ENCODE results near the gene EPB41. TPM values are rescaled to one million over a fixed set of nuclear protein-coding genes. Genes with fewer than 3 reads are reported as not detected.
A peak's percentile ranks its signal among the peaks of the same experiment; 100 is the strongest.
"Not testable (repeated sequence)": the region's sequence is repeated elsewhere in the genome, so short reads cannot be mapped to it uniquely, and the experiment has no call there.

The EPB41 gene
- total and polyA plus RNA-seq, 4 donors: 10.7 to 189 (median 38.1) TPM

DNA sequence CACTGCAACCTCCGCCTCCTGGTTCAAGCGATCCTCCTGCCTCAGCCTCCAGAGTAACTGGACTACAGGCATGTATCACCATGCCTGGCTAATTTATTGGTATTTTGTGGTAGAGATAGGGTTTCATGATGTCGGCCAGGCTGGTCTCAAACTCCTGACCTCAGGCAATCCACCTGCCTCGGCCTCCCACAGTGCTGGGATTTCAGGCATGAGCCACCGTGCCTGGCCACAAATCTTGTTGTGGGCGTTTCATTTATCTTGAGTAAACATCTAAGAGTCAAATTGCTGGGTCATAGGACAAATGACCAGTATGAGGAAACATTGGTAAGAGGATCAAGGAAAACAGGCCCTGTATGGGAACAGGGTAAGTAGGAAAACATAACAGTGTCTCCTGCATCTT lies 191.5 kb downstream of the EPB41 start:
- H3K36me3 ChIP-seq (ENCODE audit: control insufficient read depth in 4 of 4, insufficient read depth in 3 of 4, low read depth in 1 of 4, low read length in 3 of 4): peaks cover 0 to 16% (median 7%) of the 10 kb centered on the region in 4 donors
- 56% methylated on average over 6 of the region's 6 CpGs for WGBS
- no peaks in the 10 kb centered on the region for H3K27me3 ChIP-seq (ENCODE audit: control insufficient read depth in 4 of 4, insufficient read depth in 4 of 4, low read length in 3 of 4)
- peak overlapping the region; percentile 70 to 80 for H3K27ac ChIP-seq (ENCODE audit: low read depth in 1 of 2, low read length in 2 of 2)
- H3K4me3 ChIP-seq (ENCODE audit: low read depth in 1 of 3, low read length in 3 of 3): no peak overlapping the region
- peaks cover 0 to 3% (median 3%) of the 10 kb centered on the region in 4 donors for H3K4me1 ChIP-seq (ENCODE audit: control insufficient read depth in 4 of 4, insufficient read depth in 4 of 4, low read length in 3 of 4)
- H3K9ac ChIP-seq (ENCODE audit: low read depth in 1 of 2, low read length in 2 of 2): no peak overlapping the region
- TF ChIP-seq HNF4G (IDR thresholded peaks at IDR 0.05) (no peak), FOXA1 (IDR thresholded peaks at IDR 0.05) (peak; percentile 94), RXRA (IDR thresholded peaks at IDR 0.05) (peak; percentile 86 to 90), EGR1 (IDR thresholded peaks at IDR 0.05; ENCODE audit: low read depth in 2 of 2) (peak in 1 of 2 donors; percentile 43), YY1 (IDR thresholded peaks at IDR 0.05) (peak; percentile 61), GABPA (IDR thresholded peaks at IDR 0.05 in 1 of 2, conservative IDR thresholded peaks at IDR 0.05 in 1 of 2) (peak in 1 of 2 donors; percentile 29), HNF4A (conservative IDR thresholded peaks at IDR 0.05) (peak; percentile 85 to 91), RAD21 (IDR thresholded peaks at IDR 0.05) (peak; percentile 51 to 56), SP1 (IDR thresholded peaks at IDR 0.05) (peak; percentile 83), JUND (IDR thresholded peaks at IDR 0.05) (peak in 1 of 2 donors; percentile 72), FOXA2 (IDR thresholded peaks at IDR 0.05) (peak; percentile 98), NR2F2 (IDR thresholded peaks at IDR 0.05) (no peak), TAF1 (conservative IDR thresholded peaks at IDR 0.05) (no peak)
- TF ChIP-seq, protein P1, sequence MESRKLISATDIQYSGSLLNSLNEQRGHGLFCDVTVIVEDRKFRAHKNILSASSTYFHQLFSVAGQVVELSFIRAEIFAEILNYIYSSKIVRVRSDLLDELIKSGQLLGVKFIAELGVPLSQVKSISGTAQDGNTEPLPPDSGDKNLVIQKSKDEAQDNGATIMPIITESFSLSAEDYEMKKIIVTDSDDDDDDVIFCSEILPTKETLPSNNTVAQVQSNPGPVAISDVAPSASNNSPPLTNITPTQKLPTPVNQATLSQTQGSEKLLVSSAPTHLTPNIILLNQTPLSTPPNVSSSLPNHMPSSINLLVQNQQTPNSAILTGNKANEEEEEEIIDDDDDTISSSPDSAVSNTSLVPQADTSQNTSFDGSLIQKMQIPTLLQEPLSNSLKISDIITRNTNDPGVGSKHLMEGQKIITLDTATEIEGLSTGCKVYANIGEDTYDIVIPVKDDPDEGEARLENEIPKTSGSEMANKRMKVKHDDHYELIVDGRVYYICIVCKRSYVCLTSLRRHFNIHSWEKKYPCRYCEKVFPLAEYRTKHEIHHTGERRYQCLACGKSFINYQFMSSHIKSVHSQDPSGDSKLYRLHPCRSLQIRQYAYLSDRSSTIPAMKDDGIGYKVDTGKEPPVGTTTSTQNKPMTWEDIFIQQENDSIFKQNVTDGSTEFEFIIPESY (IDR thresholded peaks at IDR 0.05): no peak
- TF ChIP-seq, protein P2, sequence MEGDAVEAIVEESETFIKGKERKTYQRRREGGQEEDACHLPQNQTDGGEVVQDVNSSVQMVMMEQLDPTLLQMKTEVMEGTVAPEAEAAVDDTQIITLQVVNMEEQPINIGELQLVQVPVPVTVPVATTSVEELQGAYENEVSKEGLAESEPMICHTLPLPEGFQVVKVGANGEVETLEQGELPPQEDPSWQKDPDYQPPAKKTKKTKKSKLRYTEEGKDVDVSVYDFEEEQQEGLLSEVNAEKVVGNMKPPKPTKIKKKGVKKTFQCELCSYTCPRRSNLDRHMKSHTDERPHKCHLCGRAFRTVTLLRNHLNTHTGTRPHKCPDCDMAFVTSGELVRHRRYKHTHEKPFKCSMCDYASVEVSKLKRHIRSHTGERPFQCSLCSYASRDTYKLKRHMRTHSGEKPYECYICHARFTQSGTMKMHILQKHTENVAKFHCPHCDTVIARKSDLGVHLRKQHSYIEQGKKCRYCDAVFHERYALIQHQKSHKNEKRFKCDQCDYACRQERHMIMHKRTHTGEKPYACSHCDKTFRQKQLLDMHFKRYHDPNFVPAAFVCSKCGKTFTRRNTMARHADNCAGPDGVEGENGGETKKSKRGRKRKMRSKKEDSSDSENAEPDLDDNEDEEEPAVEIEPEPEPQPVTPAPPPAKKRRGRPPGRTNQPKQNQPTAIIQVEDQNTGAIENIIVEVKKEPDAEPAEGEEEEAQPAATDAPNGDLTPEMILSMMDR (IDR thresholded peaks at IDR 0.05; ENCODE audit: low read depth, low read length, missing input control): no peak
- TF ChIP-seq, protein P3, sequence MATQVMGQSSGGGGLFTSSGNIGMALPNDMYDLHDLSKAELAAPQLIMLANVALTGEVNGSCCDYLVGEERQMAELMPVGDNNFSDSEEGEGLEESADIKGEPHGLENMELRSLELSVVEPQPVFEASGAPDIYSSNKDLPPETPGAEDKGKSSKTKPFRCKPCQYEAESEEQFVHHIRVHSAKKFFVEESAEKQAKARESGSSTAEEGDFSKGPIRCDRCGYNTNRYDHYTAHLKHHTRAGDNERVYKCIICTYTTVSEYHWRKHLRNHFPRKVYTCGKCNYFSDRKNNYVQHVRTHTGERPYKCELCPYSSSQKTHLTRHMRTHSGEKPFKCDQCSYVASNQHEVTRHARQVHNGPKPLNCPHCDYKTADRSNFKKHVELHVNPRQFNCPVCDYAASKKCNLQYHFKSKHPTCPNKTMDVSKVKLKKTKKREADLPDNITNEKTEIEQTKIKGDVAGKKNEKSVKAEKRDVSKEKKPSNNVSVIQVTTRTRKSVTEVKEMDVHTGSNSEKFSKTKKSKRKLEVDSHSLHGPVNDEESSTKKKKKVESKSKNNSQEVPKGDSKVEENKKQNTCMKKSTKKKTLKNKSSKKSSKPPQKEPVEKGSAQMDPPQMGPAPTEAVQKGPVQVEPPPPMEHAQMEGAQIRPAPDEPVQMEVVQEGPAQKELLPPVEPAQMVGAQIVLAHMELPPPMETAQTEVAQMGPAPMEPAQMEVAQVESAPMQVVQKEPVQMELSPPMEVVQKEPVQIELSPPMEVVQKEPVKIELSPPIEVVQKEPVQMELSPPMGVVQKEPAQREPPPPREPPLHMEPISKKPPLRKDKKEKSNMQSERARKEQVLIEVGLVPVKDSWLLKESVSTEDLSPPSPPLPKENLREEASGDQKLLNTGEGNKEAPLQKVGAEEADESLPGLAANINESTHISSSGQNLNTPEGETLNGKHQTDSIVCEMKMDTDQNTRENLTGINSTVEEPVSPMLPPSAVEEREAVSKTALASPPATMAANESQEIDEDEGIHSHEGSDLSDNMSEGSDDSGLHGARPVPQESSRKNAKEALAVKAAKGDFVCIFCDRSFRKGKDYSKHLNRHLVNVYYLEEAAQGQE (IDR thresholded peaks at IDR 0.05): peak; percentile 65
- TF ChIP-seq, protein P4, sequence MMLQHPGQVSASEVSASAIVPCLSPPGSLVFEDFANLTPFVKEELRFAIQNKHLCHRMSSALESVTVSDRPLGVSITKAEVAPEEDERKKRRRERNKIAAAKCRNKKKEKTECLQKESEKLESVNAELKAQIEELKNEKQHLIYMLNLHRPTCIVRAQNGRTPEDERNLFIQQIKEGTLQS (IDR thresholded peaks at IDR 0.05): no peak
- TF ChIP-seq, protein P5, sequence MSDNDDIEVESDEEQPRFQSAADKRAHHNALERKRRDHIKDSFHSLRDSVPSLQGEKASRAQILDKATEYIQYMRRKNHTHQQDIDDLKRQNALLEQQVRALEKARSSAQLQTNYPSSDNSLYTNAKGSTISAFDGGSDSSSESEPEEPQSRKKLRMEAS (IDR thresholded peaks at IDR 0.05): peak; percentile 85
- H3K9me3 ChIP-seq (ENCODE audit: control insufficient read depth in 4 of 4, low read length in 3 of 4): no peaks in the 10 kb centered on the region
- no peak for DNase-seq (ENCODE audit: low spot score)

DNA sequence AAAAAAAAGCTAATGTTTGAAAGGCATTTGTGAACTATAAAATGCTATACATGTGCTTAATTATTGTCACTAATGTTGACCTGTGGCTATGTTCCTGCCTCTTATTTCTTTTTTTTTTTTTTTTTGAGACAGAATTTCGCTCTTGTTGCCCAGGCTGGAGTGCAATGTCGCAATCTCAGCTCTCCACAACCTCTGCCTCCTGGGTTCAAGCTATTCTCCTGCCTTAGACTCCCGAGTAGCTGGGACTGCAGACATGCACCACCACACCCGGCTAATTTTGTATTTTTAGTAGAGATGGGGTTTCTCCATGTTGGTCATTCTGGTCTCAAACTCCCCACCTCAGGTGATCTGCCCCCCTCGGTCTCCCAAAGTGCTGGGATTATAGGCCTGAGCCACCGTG lies 193.7 kb downstream of the EPB41 start:
- not testable (repeated sequence) for DNase-seq (ENCODE audit: low spot score)

More for the DNA sequence above, 193.7 kb downstream of the EPB41 start:
- not testable (repeated sequence) for H3K4me1 ChIP-seq (ENCODE audit: control insufficient read depth in 4 of 4, insufficient read depth in 4 of 4, low read length in 3 of 4); H3K9ac ChIP-seq (ENCODE audit: low read depth in 1 of 2, low read length in 2 of 2); H3K4me3 ChIP-seq (ENCODE audit: low read depth in 1 of 3, low read length in 3 of 3); H3K27me3 ChIP-seq (ENCODE audit: control insufficient read depth in 4 of 4, insufficient read depth in 4 of 4, low read length in 3 of 4); H3K9me3 ChIP-seq (ENCODE audit: control insufficient read depth in 4 of 4, low read length in 3 of 4); H3K27ac ChIP-seq (ENCODE audit: low read depth in 1 of 2, low read length in 2 of 2)
- H3K36me3 ChIP-seq (ENCODE audit: control insufficient read depth in 4 of 4, insufficient read depth in 3 of 4, low read depth in 1 of 4, low read length in 3 of 4): peaks cover 0 to 21% (median 8%) of the 10 kb centered on the region in 4 donors
- 93% methylated on average over 6 of the region's 6 CpGs for WGBS

Data from liver (tissue), 9 donors.